GM19238 (cell line): ENCODE results near the gene GLRA3.
"Not testable (repeated sequence)": the region's sequence is repeated elsewhere in the genome, so short reads cannot be mapped to it uniquely, and the experiment has no call there.

Experiments used
- DNase-seq: peaks from one replicate; pipeline ENCODE4 v3.0.0; 2011; ENCODE audit warnings: low spot score; ENCODE audit not compliant: insufficient read length

GLRA3 gene

DNA sequence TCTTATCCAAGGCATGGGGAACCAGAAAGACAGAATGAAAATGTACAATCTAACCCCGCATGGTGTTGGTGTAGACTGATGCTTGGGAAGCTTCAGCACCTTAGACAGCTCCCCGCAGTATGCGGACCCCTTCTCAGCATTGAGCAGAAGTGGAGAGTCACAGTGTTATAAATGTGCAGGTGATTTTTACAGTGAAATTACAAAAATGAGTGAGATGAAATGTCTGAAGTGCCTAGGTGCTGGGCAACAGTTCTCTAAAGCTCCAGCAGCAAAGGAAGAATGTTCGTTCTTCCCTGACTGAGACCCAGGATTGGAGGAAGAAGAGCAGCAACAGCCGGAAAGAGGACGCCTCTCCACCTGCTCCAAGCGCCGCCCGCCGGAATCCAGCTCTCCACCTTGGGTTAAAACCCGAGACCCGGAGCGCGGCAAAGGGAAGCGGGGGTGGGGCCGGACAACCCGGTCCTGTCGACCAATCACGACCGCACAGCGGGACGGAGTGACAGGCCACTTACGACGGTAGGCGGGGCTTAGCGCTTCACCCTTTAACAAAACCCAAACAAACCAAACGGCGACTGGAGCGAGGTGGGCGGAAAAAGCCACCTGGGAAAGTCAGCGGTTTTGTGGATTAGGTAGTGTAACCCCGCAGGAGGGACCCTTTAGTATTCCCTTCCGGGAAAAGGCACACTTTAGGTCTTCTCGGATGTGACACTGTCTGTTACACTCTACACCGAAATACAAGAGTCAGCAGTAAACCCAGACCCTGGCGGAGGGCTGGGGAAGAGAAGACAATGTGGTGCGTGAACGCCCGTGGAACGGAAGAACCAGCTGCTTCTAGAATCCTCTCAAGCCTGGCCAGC lies at the start of gene GLRA3:
Gene GLRA3 (minus strand): TSS at position 403 of the 857 bp plus-strand sequence. CDS start 436 bp downstream, outside the sequence.
- DNase-seq: peak; percentile 5

DNA sequence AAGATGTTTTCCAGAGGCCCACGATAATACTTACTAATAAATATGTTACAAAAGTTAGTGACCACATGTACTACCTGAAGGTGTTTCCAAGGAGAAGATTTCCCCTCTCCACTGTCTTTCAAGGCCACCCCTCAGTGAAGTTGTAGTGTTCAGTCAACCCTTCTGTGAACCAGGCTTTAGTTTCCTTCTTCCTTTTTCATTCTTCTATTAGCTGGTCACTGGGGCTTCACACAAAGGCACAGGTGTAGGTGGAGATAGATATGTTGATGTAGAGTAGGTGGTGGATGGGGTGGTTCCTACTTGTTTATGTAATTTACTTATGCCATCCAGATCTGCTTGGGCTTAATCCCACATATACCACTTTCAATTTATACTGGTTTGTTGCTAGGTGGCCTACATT lies 45.9 kb upstream of the GLRA3 start:
- DNase-seq: no peak

DNA sequence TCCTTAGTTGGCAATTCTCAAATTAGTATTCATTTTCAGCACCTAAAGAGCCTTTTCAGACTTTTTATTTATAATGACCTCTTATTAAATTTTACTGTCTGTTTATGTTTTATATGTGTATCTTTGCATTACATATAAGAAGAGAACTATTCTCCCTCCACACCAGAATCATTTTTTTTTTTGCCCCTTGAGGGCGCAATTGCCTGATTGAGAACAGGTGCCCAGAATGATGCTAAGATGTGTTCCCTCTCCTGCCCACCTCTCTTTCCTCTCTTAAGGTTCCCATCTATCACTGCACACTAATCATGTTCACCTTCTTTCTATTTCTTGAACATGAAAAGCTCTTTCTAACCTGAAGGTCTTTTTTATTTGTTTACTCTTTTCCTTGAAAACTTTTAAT lies 44.9 kb upstream of the GLRA3 start:
- no peak for DNase-seq

DNA sequence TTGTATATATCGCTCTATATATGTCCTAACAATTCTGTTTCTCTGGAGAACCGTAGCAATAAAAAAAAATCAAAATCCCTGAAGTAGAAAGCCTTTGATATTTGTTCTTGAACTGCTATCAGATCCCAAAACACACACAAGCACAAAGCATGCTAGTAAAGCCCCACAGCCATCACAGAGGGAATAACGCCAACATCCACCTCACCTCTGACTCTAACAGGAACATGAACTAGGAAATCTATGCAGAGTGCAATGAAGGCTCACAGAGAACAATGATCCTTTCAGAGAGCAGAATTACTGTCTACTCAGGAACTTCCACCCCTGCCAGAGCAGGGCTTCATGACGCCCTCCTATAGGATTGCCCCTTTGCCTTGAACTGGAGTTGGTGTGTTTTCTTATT lies 44.1 kb upstream of the GLRA3 start:
- not testable (repeated sequence) for DNase-seq

DNA sequence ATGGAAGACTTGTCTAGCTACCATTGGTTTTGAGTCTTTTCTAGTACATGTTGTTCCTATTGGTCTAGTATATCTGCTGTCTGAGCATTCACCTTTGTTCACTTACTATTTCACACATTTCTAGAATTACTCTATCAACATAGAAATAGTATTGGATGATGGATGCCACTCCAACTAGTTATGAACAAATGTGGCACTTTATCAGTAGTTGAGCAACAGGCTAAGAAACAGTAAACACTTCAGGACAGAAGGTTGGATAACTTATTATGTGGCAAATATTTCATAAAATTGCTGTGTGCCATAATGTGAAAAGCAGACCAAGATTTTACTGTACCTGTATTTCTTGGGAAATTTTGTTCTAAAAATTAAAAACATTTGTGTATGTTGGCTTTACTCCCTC lies 42.4 kb upstream of the GLRA3 start:
- no peak for DNase-seq

DNA sequence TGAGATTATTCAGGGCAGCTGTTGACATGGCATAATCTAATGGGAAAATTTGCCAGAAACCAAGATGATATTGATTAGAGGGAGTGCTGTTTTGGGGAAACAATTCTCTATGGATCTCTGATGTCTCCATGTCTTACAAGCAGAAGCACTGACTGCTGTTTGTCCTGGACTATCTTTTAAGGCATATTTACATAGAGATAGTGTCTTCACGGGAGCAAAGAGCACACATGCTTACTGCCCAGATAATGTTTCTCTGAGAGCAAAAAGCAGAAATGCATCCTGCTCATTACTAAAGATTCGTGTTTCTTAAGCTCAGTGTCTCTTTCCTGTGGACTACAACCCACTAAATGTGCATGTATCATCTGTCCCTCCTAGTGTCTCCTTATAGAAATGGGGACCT lies 41.3 kb upstream of the GLRA3 start:
- DNase-seq: no peak

DNA sequence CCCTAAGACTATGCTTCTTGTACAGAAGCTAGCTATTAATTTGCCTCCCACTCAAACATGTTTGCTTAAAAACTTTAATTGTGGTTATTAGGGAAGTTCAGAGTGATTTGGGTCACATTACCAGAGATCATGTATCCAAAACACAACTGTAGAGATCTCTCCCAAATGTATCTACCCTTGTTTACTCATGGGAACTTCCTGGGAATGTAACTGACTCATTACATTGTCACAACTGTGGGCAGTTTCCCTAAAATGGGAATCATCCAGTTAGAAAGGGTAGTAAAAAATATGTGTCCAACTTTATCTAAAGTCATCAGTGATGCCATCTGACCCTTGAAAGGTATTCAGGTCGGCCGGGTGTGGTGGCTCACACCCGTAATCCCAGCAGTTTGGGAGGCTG lies 40.3 kb upstream of the GLRA3 start:
- DNase-seq: no peak

DNA sequence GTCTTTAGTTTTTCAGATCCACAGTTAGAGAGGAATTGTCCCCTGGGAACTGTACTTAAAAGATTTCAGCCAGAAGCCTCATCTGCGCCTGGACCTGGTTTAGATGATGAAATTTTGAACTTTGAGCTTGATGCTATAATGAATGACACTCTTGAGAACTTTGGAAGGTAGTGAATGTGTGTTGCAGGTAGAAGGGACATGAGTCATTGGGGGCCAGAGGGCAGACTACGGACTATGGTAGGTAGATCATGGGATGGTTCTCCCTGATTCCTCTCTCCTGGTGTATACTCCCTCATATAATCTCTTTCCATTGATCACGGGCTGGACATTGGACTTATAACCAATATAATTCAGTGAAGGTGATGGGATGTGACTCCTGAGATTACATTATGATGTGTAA lies 38.9 kb upstream of the GLRA3 start:
- no peak for DNase-seq

DNA sequence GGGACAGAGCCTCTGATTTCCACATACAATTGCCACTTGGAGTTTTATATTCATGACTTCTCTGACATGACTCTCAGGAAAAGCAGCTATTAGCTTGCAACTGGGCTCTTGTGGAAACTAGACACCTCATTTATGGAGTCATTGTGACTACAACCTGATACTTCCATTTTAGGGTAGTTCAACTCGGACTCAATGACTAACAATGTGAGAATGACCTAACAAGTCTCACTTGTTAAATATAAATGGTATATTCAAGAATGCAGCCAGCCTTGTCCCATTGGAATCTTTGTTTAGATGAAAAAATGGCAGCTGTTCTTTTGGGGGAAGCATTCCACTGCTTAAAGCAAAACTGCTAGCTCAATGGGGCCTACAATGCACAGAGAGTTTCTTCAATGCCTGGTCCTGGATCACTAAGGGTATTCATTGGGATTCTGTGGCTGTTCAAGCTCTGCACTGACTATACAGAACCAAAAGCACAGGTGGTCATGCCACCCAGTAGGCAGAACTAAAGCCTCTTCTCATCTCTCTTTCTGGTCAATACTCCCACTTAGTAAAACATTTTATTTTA lies 36.5 kb upstream of the GLRA3 start:
- no peak for DNase-seq

DNA sequence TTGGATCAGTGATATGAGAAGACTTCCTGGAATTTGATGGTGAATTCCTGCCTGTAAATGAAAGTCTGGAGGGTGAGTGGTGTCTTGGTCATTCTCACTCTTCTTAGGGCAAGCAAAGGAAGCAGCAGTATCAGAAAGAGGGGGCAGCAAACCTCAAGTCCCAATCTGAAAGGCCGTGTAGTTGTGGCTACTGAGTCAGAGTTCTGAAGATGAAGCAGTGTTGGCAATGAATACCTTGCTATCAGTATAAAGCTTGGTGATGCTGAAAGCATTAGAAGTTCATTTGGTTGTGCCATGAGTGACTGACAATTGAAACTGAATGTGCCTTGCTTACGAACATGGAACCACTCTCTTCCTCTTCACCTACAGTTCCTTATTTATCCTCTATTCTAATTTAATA lies 35.0 kb upstream of the GLRA3 start:
- no peak for DNase-seq

DNA sequence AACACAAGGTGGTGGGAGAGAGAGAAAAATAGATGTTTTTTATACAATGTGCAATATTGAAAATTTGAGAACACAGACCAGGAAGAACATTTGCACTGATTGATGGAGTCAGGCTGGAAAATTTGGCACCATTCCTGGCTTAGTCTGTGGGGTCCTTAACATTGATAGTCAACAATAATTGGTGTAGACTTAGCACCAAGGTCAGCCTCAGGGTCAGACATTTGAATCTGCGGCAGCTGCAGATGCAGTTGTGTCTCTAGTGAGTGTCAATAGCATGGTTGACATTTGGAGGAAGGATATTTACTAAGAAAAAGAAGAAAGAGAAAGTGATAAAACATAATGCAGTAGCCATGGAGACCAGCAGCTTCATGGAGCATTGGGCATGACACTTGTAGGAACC lies 31.5 kb upstream of the GLRA3 start:
- no peak for DNase-seq

DNA sequence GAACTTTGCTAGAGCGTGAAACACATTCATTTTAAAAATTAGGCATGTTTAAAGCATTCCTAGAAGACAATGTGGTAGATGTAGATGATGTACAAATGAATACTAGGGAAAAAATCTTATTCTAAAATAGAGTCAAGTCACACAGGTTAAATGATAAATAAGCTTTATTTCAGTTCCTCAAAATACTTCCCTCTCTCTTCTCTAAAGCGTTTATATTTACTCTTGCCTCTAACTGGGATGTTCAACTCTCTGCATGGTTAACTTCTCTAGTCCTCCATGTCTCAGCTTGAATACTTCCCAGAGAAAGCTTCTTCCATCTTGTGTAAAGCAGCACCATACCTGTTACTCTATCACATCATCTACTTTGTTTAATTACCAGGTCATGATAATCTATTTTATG lies 30.9 kb upstream of the GLRA3 start:
- DNase-seq: no peak

DNA sequence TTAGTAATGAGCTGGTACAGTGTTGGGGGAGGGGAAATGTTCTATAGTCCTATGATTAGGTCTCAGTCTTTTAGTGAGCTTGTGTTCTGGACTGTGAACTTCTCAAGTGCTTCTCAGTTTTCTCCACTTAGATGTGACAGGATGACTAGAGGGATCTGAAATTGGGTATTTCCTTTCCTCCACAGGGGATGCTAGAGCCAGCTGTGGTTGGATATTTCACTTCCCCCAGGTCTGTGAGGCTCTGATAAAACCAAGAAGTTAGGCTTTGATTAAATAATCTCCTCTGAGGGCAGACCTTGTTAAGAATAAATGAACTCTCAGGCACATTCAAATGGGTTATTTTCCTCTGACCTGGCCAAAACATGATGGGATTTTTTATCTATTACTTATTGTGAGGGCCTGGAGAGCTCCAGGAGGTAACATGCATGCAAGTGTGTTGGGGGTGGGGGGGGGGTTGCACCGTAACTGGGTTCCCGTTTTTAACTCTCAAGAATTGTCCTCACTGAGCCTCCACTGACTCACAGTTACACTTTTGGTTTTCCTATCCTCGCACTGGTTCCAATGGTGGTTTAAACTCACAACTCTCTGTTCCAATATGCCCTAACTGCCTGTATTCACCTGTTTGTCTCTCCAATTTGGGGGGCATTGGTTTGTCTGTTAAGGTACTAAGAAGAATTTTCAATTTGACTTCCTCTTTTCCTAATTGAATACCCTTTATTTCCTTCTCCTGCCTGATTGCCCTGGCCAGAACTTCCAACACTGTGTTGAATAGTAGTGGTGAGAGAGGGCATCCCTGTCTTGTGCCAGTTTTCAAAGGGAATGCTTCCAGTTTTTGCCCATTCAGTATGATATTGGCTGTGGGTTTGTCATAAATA lies 28.1 kb upstream of the GLRA3 start:
- DNase-seq: no peak

DNA sequence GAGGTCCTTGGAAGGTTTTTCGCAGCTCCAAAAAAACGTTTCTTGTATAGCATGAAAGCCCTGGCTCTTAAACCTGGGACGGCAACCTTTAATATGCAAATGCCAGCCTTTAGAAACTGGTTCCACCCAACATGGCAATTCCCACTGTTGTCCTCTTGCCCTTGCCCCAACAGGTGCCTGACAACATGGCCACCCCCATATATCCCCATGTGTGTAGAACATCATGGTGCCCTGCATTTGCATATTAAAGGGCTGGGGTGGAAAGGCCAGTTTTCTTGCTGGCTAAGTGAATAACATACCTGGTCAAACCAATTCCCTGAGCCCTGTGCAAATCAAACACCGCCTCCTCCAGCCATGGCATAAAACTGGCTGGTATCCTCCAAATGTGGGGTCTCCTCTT lies 26.0 kb upstream of the GLRA3 start:
- no peak for DNase-seq

DNA sequence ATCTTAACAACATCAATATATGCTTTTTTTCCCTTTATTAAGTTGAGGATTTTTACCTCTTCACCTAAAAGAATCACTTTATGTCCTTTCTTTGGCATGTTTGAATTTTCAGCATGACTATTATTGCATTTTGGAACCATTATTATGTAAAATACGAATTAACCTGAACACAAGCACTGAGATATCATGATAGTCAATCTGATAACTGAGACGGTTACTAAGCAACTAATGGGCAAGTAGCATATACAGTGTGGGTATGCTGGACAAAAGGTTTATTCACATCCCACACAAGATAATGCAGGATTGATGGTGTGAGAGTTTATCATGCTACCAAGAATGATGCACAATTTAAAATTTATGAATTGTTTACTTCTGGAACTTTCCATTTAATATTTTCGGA lies 24.6 kb upstream of the GLRA3 start:
- DNase-seq: no peak

DNA sequence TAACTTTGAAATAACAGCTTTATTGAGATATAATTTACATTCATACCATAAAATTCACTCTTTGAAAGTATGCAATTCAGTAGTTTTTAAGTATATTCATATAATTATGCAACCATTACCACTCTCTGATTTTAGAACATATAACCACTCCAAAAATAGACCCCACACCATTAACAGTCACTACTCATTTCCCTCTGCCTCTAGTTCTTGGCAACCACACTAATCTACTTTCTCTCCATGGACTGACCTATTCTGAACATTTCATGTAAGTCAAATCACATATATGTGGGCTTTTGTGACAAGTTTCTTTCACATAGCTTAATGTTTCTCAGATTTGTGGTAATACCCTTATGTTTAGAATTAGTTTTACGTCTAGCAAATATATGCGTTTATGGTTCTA lies 19.5 kb upstream of the GLRA3 start:
- no peak for DNase-seq

DNA sequence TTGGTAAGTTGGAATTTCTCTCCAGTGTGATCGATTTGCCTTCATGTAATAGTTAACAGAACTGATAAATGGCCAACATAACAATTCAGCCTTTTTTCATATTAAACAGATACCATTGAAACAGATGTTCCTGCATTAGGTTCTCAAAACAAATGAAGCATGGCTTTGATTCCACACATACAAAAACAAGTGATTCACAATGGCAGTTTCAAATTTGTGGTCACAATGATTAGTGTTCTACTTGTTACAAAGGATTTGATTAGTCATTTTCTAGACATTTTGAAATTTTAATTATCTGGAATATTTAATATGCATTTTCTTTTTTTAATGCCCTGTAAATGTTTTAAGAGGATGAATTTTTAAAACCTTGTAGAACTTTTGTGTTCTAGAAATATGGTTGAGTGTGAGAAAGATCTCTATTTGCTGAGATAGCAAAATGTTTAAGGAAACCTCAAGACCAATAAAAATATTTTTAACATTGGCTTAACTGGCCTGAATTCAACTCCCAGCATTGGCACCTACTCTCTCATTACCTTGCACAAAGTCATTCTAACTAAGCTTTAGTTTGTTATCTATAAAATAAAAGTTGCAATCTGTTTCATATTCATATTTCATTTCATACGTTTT lies 18.9 kb upstream of the GLRA3 start:
- no peak for DNase-seq

DNA sequence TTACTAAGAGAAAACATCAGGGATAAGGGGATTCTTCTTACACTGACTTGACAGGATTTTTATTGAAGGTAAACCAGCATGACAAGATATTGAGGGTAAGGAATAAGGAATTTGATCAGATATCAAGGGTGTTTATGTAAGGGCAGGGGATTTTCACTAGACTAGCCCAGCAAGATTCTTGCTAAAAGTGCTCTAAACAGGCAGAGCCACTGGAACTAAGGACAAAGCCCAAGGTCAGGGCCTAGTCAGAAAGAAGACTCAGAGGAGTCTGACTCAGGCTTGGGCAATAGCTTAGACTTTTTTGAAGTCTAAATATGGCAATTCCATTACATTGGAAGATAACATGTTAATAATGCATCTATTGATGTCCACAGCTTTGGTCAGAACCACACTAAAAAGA lies 6.5 kb upstream of the GLRA3 start:
- no peak for DNase-seq

DNA sequence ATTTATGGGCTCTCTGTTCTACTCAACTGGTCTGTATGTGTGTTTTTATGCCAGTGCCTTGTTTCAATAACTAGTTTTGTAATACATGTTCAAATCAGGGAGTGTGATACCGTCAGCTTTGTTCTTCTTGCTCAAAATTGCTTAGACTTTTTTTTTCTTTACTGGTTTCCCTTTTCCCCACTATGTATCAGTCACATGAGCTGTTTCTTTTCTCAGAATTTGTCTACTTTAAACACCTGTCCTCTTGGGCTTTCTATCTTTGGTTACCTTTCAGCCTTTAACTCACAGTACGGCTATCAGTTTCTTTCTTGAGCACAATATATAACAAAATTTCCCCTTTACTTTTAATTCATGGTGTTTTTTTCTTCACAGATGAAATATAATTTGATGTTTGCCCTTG lies 5.4 kb upstream of the GLRA3 start:
- no peak for DNase-seq

DNA sequence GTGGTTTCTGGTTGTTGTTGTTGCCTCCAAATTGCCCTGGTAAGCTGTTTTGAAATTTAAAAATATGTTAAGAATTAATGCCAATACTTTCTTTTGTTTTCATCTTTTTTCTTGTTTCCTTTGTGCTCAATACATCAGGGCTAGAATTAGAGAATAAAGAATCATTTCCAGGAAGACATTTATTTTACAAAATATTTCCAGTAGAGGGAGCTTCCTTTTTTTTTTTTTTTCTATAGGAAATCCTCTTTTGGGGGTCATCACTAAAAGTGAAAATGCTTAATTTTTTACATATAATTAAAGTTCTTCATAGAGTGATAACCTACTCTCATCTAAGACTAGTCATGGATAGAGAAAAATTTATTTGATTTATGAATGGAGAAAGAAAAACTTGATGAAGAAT lies 2.4 kb downstream of the GLRA3 start:
- DNase-seq: no peak

DNA sequence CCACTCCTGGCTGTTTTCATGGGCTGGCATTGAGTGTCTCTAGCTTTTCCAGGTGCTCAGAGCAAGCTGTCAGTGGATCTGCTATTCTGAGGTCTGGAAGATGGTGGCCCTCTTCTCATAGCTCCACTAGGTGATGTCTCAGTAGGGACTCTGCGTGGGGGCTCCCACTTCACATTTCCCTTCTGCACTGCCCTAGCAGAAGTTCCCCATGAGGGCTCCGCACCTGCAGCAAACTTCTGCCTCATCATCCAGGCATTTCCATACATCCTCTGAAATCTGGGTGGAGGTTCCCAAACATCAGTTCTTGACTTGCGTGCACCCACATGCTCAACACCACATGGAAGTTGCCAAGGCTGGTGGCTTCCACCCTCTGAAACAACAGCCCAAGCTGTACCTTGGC lies 13.8 kb downstream of the GLRA3 start:
- no peak for DNase-seq

DNA sequence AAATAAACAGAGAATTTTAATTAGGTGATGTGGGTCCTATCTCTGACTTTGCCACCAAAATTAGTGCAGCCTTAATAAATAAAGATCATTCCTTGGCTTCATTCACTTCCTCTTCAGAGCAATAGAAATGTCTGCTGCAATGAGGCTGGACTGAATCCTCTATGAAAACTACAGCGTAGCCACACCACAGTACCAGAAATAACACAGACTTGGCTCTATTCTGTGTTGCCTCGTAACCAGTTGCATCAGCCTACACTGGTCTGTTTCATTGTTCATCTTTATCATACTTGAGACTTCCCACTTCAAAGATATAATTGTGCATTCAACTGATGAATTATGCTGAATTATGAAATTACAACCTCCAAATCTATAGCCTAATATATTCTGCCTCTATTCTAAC lies 15.8 kb downstream of the GLRA3 start:
- no peak for DNase-seq
